GM18502 (cell line): ENCODE data around the gene CHAMP1.
A peak's percentile ranks its signal among the peaks of the same experiment; 100 is the strongest.

Experiments used
- ATAC-seq: cut with Tn5 transposase; IDR thresholded peaks from one replicate; pipeline ENCODE4 v1.9.1; 2021; ENCODE audit warnings: mild to moderate bottlenecking; ENCODE audit not compliant: unreplicated experiment, poor library complexity

CHAMP1 gene

DNA sequence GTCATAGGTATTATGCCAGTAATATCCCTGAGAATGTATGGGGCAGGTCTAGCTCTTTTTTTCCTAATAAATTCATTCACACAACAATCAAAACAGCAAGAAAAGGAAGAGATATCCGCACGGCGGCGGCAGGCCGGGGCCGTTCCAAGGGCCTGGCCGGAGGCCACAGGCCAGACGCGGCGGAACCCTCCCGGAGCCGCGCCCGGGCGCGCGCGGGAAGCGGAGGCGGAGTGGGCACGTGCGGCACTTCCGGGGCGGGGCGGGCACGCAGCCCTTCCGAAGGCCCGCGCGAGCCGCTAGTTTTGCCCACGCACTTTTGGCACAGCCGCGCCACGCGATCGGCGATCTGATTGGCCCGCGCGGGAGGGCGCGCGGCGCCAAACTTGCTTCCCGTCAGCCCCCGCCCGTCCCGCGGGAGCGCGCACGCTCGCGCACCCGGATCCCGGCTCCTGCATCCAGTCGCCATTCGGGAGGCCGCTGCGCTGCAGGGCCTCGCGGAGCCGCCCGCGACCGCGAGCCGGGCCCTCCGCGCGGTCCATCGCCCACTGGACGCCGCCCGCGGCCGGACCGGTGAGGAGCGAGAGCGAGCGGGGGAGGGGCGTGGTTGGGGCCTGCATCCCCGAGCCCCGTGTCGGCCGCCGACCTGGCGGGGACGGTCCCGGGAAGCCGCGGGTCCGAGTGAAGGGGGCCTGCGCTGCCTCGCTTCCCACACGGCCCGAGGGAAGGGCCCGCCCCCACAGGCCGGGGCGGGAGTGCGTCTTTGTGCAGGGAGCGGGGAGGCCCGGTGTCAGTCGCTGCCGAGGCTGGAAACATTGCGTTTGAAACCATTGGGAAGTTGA, at the start of gene CHAMP1:
CHAMP1 (plus strand) TSS at position 430 of the 839 bp plus-strand sequence. CDS start 9,340 bp downstream, outside the sequence.
- ATAC-seq = peak; percentile 82

- no peak for ATAC-seq
Observed at GRCh38 chr13:114264886-114265611, 49.3 kb upstream of the CHAMP1 start.

DNA sequence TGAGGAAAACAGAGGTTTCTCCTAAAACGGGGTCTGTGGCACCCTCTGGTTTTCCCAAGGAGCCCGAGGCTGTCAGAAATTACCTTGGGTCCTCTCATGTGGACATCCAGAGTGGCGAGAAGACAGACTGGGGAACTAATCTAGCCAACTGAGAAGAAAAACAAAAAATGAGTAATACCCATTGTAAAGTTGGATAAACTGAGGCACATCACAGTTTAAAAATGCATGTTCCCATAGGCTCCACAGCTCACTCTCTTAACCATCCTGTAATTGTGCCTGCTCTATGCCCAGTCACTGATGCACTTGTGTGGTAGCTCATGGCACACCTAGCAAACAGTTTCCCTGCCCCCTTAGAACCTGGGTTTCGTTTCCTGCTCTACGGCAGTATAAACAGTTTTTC, 48.1 kb upstream of the CHAMP1 start:
- no peak for ATAC-seq

DNA sequence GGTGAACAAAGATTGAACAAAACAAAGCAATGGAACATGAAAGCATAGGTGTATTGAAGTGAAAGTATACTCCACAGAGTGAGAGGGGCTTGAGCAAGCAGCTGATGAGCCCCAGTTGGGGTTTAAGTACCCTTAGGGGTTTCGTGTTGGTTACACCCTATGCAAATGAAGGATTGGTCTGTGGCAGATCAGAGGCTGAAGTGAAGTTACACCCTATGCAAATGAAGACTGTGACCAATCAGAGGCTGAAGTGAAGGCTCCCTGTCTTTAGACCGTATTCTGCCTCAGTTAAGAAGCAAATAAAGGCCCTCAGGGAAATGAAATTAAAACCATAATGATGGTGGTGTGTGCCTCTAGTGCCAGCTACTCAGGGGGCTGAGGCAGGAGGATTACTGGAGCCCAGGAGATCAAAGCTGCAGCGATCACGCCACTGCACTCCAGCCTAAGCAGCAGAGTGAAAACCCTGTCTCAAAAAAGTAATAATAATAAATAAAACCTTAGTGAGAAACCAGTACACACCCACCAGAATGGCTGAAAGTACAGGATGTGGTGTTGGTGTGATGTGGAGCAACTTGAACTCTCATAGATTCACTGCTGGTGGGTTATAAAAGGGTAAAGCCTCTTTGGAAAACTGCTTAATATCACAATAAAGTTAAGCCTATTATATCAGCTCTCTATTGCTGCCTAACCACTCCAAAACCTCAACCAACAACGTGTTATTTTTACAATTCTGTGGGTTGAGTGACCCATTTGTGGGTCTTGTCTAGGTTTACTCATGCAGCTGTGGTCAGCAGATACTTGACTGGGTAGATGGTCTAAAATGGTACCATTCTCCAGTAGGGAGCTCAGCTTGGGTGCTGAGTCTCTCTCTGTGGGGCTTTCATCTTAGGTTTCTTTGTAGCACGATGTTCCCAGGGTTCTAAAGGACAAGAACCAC, 45.7 kb upstream of the CHAMP1 start:
- ATAC-seq = no peak

- no peak for ATAC-seq
Observed at GRCh38 chr13:114269281-114269770, 45.0 kb upstream of the CHAMP1 start.

DNA sequence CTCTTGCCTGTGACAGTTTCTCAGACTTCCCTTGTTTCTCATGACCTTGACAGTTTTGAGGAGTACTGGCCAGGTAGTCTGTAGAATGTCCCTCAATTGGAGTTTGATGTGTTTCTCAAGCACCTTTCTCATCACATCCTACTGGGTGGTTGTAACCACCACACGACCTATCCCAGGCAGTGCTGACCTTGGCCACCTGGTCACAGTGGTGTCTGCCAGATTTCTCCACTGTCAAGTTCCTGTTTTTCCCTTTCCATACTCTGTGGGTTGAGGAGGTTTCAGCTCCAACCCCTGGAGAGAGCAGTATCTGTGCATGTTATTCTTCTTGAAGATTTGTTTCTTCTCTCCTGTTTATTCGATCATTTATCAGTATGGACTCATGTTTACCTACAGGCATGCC, 41.3 kb upstream of the CHAMP1 start:
- ATAC-seq = no peak

DNA sequence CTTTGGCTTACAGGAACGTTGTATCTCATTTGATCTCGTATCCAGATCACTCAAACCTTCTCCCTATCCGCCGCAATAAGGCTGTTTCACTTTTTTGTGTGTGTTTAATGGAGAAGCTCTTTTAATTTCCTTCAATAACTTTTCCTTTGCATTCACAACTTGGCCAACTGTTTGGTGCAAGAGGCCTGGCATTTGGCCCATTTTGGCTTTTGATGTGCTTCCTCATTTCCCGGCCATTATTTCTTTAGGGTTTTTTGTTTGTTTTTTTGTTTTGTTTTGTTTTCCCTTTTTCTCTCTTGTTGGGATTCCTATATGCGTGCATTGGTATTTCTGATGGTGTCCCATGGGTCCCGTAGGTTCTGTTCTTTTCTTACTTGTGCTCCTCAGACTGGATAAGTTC, 39.0 kb upstream of the CHAMP1 start:
- no peak for ATAC-seq

GRCh38 chr13:114279146-114279545, 35.2 kb upstream of the CHAMP1 start:
- ATAC-seq = no peak

DNA sequence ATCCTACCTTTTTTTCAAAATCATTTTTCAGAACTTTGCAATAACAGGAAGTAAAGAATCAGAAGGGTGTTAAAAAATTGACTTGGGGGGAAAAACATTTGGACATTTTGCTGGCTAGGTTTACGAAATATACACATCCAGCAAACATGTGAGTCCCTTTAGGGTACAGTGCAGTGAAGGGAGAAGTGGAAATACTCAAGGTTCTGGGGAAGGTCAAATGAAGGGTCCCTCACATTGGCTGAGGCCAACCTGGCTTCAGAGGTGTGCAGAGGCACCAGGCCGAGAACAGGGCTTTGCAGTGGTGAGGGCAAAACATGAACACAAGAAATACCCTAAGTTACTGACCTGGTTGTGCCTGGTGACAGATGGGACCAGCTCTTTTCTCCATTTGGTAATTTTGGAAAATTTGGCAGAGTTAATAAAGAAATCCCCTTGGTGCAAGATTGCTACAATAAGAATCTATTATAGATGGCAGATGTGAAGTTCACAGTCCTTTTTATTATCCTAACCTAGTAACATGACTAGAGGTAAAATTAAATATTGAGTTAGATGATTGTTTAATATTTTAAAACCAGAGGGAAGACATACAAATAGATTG, 34.4 kb upstream of the CHAMP1 start:
- ATAC-seq = no peak

GRCh38 chr13:114281351-114282040, 32.8 kb upstream of the CHAMP1 start, which contains the start of gene UPF3A:
TSS of gene UPF3A (plus strand) at chr13:114281601. CDS start at chr13:114281640, 39 bp downstream.
- ATAC-seq = peak; percentile 72

- peak; percentile 55 for ATAC-seq
Observed at GRCh38 chr13:114282041-114282670, 32.1 kb upstream of the CHAMP1 start.

- ATAC-seq = no peak
Observed at GRCh38 chr13:114283576-114283975, 30.7 kb upstream of the CHAMP1 start.

- no peak for ATAC-seq
Observed at GRCh38 chr13:114284680-114285079, 29.6 kb upstream of the CHAMP1 start.

GRCh38 chr13:114285166-114285808, 29.0 kb upstream of the CHAMP1 start:
- ATAC-seq = no peak

GRCh38 chr13:114286808-114287207, 27.5 kb upstream of the CHAMP1 start:
- no peak for ATAC-seq

GRCh38 chr13:114288157-114288591, 26.1 kb upstream of the CHAMP1 start:
- ATAC-seq = no peak

GRCh38 chr13:114296448-114296847, 17.9 kb upstream of the CHAMP1 start:
- ATAC-seq = no peak

DNA sequence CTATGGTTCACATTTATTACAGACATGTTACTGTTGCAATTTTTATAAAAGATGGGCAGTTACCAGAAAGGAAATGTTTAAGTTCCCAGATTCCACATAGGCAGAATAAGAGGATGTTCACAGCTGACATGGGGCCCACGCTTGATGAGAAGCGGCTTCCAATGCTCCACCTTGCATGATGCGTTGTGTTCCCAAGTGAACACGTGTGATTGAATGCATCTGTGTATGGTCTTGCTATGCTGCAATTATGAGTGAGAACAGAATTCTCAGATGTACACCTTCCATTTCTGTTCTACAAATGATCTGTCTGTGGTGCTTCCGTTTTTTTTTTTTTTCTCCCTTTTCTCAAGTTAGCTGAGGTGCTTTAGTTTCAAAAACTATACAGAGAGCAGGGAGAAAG, 17.4 kb upstream of the CHAMP1 start:
- no peak for ATAC-seq
